ENCODE data around the gene GZMA. TPM values are rescaled to one million over a fixed set of nuclear protein-coding genes. Genes with fewer than 3 reads are reported as not detected.
"Not testable (repeated sequence)": the region's sequence is repeated elsewhere in the genome, so short reads cannot be mapped to it uniquely, and the experiment has no call there.

The GZMA gene
- polyA plus RNA-seq, 2 of the 4 experiments (the other 2 are of a cell fraction) = not detected

DNA sequence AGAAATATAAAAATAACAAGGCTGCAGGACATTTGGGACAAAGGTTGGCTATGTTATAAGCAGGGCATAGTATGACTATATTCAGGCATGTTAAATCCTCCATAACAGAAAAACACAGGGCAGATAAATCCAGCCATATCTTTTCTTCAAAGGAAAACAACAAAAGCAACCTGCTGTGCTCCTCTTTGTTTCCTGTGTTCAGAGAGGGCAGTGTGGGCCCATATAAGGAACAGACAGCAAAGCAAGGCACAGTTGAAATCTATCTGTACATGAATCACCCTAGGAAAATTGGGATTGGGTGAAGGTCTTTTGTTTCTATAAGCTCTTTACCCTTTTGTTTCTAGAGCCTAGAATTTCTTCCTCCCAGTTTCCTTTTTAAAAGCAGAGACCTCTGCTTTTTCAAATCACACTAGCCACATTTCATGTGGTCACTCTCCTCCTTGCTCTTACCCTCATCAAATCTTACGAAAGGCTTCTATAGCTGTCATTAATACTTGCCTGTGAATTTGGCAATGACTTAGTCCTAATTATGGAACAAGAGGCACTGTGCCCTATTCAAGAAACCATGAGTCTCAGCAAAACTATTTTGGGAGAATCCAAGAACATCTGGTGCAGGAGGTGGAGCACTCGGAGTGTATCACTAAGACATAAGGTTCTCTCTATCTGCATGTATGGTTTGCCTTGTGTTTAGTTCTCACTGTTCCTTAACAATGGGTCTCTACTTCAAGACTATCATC, 1.8 kb downstream of the GZMA start:
- H3K4me1 ChIP-seq = no peaks in the 10 kb centered on the region
- H3K27ac ChIP-seq = no peak overlapping the region
- ChIA-PET CTCF (interaction anchor here (1.4 kb wide), 1 partner anchor 12 kb away, joined by 4 read pairs; no protein-coding TSS in a partner anchor), POLR2A (no interaction called here)
- ATAC-seq (no peak), FAIRE-seq (no peak), DNase-seq (ENCODE audit: low read depth in 1 of 2, low spot score in 1 of 2) (no peak)
- TF ChIP-seq EHMT2 (IDR thresholded peaks at IDR 0.05; ENCODE audit: low read depth) (no peak), ELK1 (IDR thresholded peaks at IDR 0.05; ENCODE audit: low read depth, low read length) (no peak), CBX2 (IDR thresholded peaks at IDR 0.05; ENCODE audit: borderline replicate concordance, low read depth) (no peak), SMC3 (IDR thresholded peaks at IDR 0.05) (no peak), TP53 (CRISPR knock-in tag; IDR thresholded peaks at IDR 0.05) (no peak), JUN (IDR thresholded peaks at IDR 0.05) (no peak), BHLHE40 (IDR thresholded peaks at IDR 0.05; ENCODE audit: low read depth, low read length) (no peak)
- 55% methylated on average over 2 of the region's 2 CpGs for WGBS (ENCODE audit: missing lambda C conversion rate)
- no peaks in the 10 kb centered on the region for H3K9me3 ChIP-seq
- no peak overlapping the region for H3K4me3 ChIP-seq
- H3K4me2 ChIP-seq = no peak overlapping the region

DNA sequence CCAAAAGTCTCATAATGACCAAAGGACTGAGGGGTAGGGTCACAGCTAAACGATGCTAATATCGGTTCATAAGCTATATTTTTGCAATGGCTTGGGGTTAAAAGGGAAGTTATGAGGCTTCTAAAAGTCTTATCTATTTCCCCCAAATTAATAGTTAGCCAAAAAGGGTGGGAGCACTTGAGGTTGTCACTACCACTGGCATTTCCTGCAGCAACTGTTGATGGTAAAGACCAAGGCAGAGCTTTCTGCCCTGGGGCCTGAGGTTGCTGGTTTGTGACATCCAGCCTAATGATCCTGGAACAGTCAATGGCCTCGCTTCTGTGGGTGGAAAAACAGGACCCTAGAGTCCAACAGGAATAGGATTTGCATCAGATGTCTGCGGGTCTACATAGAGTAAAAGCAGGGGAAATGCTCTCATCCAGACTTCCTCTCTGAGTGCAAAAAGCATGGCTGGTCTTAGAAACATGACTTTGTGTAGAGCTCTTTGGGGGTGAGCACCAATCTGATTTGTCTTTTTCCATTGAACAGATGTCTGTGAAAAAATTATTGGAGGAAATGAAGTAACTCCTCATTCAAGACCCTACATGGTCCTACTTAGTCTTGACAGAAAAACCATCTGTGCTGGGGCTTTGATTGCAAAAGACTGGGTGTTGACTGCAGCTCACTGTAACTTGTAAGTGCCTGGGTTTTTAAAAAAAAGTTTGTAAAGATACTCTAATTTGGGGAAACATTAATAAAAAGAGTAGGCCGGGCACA, 2.7 kb downstream of the GZMA start:
- no peak for DNase-seq (ENCODE audit: low read depth in 1 of 2, low spot score in 1 of 2)
- ATAC-seq = no peak
- Histone ChIP-seq H3K4me1 (no peaks in the 10 kb centered on the region), H3K4me3 (no peak overlapping the region), H3K9me3 (no peaks in the 10 kb centered on the region), H3K4me2 (no peak overlapping the region), H3K27ac (no peak overlapping the region)
- FAIRE-seq = no peak
- ChIA-PET CTCF (interaction anchor here (1.4 kb wide), 1 partner anchor 13 kb away, joined by 4 read pairs; no protein-coding TSS in a partner anchor), POLR2A (no interaction called here)
- 16% methylated on average over 5 of the region's 5 CpGs for WGBS (ENCODE audit: missing lambda C conversion rate)
- no peak for TF ChIP-seq REST (IDR thresholded peaks at IDR 0.05)
- no peak for TF ChIP-seq ZC3H11A (IDR thresholded peaks at IDR 0.05)
- TF ChIP-seq HOXB13 (CRISPR knock-in tag; IDR thresholded peaks at IDR 0.05; ENCODE audit: low read depth) = no peak
- no peak for TF ChIP-seq CEBPB (IDR thresholded peaks at IDR 0.05)
- no peak for TF ChIP-seq TFCP2L1 (CRISPR knock-in tag; IDR thresholded peaks at IDR 0.05)
- TF ChIP-seq HOXA7 (CRISPR knock-in tag; IDR thresholded peaks at IDR 0.05) = no peak

- H3K4me1 ChIP-seq; DNase-seq (ENCODE audit: low read depth in 1 of 2, low spot score in 1 of 2); ATAC-seq; H3K9me3 ChIP-seq; FAIRE-seq; H3K27ac ChIP-seq; CTCF ChIA-PET; H3K4me3 ChIP-seq; POLR2A ChIA-PET; H3K4me2 ChIP-seq: not testable (repeated sequence)
Observed at GRCh38 chr5:55105976-55106375, 3.5 kb downstream of the GZMA start.

DNA sequence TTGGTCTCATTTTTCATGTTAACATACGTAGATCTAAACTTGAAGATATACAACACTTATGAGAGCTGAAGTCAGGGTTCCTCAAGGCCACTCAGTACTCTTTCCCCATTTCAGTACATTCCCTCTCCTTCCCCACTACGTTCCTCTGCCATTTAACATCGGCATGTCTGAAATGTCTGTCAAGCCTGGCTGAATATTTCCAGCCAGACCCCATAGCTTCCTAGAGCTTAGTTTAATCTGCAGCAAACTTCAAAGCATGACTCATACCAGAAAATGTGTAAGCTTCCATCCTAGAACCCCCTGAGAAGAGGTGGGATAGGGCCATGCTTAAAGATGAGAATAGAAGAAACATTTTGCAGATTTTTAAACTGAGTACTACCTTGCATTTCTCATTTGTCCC, 6.2 kb downstream of the GZMA start:
- CTCF ChIA-PET = interaction anchor here (1.2 kb wide), 1 partner anchor 38 kb away, joined by 3 read pairs; no protein-coding TSS in a partner anchor
- POLR2A ChIA-PET = no interaction called here
- ATAC-seq (no peak), FAIRE-seq (no peak), DNase-seq (ENCODE audit: low read depth in 1 of 2, low spot score in 1 of 2) (no peak)
- 5% methylated on average over 3 of the region's 3 CpGs for WGBS (ENCODE audit: missing lambda C conversion rate)
- Histone ChIP-seq H3K4me3 (no peak overlapping the region), H3K4me2 (no peak overlapping the region), H3K9me3 (no peaks in the 10 kb centered on the region), H3K27ac (no peak overlapping the region), H3K4me1 (no peaks in the 10 kb centered on the region)
- TF ChIP-seq RFX5 (IDR thresholded peaks at IDR 0.05) (no peak), PHF8 (IDR thresholded peaks at IDR 0.05; ENCODE audit: borderline replicate concordance, low read depth) (no peak), ESRRA (IDR thresholded peaks at IDR 0.05; ENCODE audit: borderline replicate concordance, low read length) (no peak), SMC3 (IDR thresholded peaks at IDR 0.05) (no peak), REST (IDR thresholded peaks at IDR 0.05) (no peak), CBX8 (IDR thresholded peaks at IDR 0.05) (no peak), POLR2AphosphoS2 (conservative IDR thresholded peaks at IDR 0.05; ENCODE audit: low read length) (no peak)
- TF ChIP-seq, protein P1, sequence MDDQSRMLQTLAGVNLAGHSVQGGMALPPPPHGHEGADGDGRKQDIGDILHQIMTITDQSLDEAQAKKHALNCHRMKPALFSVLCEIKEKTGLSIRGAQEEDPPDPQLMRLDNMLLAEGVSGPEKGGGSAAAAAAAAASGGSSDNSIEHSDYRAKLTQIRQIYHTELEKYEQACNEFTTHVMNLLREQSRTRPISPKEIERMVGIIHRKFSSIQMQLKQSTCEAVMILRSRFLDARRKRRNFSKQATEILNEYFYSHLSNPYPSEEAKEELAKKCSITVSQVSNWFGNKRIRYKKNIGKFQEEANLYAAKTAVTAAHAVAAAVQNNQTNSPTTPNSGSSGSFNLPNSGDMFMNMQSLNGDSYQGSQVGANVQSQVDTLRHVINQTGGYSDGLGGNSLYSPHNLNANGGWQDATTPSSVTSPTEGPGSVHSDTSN (IDR thresholded peaks at IDR 0.05) = no peak

Data from A549 (cell line).